ENCODE results near the gene THAP8. TPM values are rescaled to one million over a fixed set of nuclear protein-coding genes. Genes with fewer than 3 reads are reported as not detected.

THAP8 gene
- total and polyA plus RNA-seq, 4 donors, result 1.8 to 4.1 (median 3.3) TPM

GRCh38 chr19:35996777-35997176 lies 57.3 kb downstream of the THAP8 start:
- ATAC-seq (ENCODE audit: low FRiP score) (no peak), DNase-seq (no peak)
- Histone ChIP-seq H3K36me3 (ENCODE audit: control insufficient read depth in 1 of 2, insufficient read depth in 2 of 2, low read length in 1 of 2) (peaks cover 0 to 4% of the 10 kb centered on the region in 2 donors), H3K27ac (ENCODE audit: low read depth in 1 of 2, low read length in 2 of 2) (no peak overlapping the region), H3K27me3 (ENCODE audit: control insufficient read depth in 1 of 2, insufficient read depth in 2 of 2, low read length in 1 of 2) (no peaks in the 10 kb centered on the region), H3K4me3 (ENCODE audit: low read length in 2 of 2) (no peak overlapping the region), H3K9me3 (ENCODE audit: control insufficient read depth, low read length) (no peaks in the 10 kb centered on the region), H3K4me1 (ENCODE audit: control insufficient read depth in 1 of 2, insufficient read depth in 2 of 2, low read length in 2 of 2) (no peaks in the 10 kb centered on the region)
- 92% methylated on average over 8 of the region's 8 CpGs for WGBS, 2 donors
- intact Hi-C loops (cut with DNase I), result loop anchor here (5.0 kb wide), 2 partner anchors 56 to 121 kb away; partner anchors contain the start of genes TBCB (in 1 of the 2), THAP8 (in 1 of the 2) and WDR62 (in 1 of the 2)

- no peaks in the 10 kb centered on the region for H3K27me3 ChIP-seq (ENCODE audit: control insufficient read depth in 1 of 2, insufficient read depth in 2 of 2, low read length in 1 of 2)
- H3K4me1 ChIP-seq (ENCODE audit: control insufficient read depth in 1 of 2, insufficient read depth in 2 of 2, low read length in 2 of 2), result no peaks in the 10 kb centered on the region
- DNase-seq, result peak; percentile 98 to 99
- peak within 1 kb of the TSS; percentile 76 for H3K4me3 ChIP-seq (ENCODE audit: low read length in 2 of 2)
- ATAC-seq (ENCODE audit: low FRiP score), result peak; percentile 95
- H3K9me3 ChIP-seq (ENCODE audit: control insufficient read depth, low read length), result no peaks in the 10 kb centered on the region
- peak within 1 kb of the TSS in 1 of 2 donors; percentile 45 for H3K27ac ChIP-seq (ENCODE audit: low read depth in 1 of 2, low read length in 2 of 2)
- intact Hi-C loops (cut with DNase I), result loop anchor here (5.0 kb wide), 2 partner anchors 57 to 122 kb away; partner anchors contain the start of genes TBCB (in 1 of the 2), THAP8 (in 1 of the 2) and WDR62 (in 1 of the 2)
- WGBS, 2 donors, result 0% methylated on average over 75 to 97 of the region's 97 CpGs
- no peaks in the 10 kb centered on the region for H3K36me3 ChIP-seq (ENCODE audit: control insufficient read depth in 1 of 2, insufficient read depth in 2 of 2, low read length in 1 of 2)
These were observed 58.8 kb downstream of the THAP8 start, which contains the start of gene SDHAF1 for GRCh38 chr19:35995048-35995993. TSS of gene SDHAF1 (plus strand) at chr19:35995188. CDS start at chr19:35995275, 87 bp downstream.

- Histone ChIP-seq H3K27me3 (ENCODE audit: control insufficient read depth in 1 of 2, insufficient read depth in 2 of 2, low read length in 1 of 2) (no peaks in the 10 kb centered on the region), H3K36me3 (ENCODE audit: control insufficient read depth in 1 of 2, insufficient read depth in 2 of 2, low read length in 1 of 2) (no peaks in the 10 kb centered on the region), H3K9me3 (ENCODE audit: control insufficient read depth, low read length) (no peaks in the 10 kb centered on the region), H3K27ac (ENCODE audit: low read depth in 1 of 2, low read length in 2 of 2) (no peak overlapping the region), H3K4me3 (ENCODE audit: low read length in 2 of 2) (peak overlapping the region in 1 of 2 donors; percentile 76), H3K4me1 (ENCODE audit: control insufficient read depth in 1 of 2, insufficient read depth in 2 of 2, low read length in 2 of 2) (no peaks in the 10 kb centered on the region)
- WGBS, 2 donors, result 21 to 27% methylated on average over 49 of the region's 49 CpGs
- ATAC-seq (ENCODE audit: low FRiP score) (no peak), DNase-seq (peak; percentile 55 to 84)
- intact Hi-C loops (cut with DNase I), result loop anchor here in 1 of 2 donors (5.0 kb wide), 1 partner anchor 58 kb away; the partner anchor contains the start of genes THAP8 and WDR62
These were observed 60.0 kb downstream of the THAP8 start for GRCh38 chr19:35993923-35994598.

- Histone ChIP-seq H3K9me3 (ENCODE audit: control insufficient read depth, low read length) (no peaks in the 10 kb centered on the region), H3K4me3 (ENCODE audit: low read length in 2 of 2) (no peak overlapping the region), H3K27ac (ENCODE audit: low read depth in 1 of 2, low read length in 2 of 2) (no peak overlapping the region), H3K36me3 (ENCODE audit: control insufficient read depth in 1 of 2, insufficient read depth in 2 of 2, low read length in 1 of 2) (no peaks in the 10 kb centered on the region), H3K4me1 (ENCODE audit: control insufficient read depth in 1 of 2, insufficient read depth in 2 of 2, low read length in 2 of 2) (no peaks in the 10 kb centered on the region), H3K27me3 (ENCODE audit: control insufficient read depth in 1 of 2, insufficient read depth in 2 of 2, low read length in 1 of 2) (no peaks in the 10 kb centered on the region)
- 88 to 94% methylated on average over 8 of the region's 8 CpGs for WGBS, 2 donors
- ATAC-seq (ENCODE audit: low FRiP score) (no peak), DNase-seq (no peak)
- intact Hi-C loops (cut with DNase I), result loop anchor here in 1 of 2 donors (5.0 kb wide), 1 partner anchor 59 kb away; the partner anchor contains the start of genes THAP8 and WDR62
These were observed 60.9 kb downstream of the THAP8 start for GRCh38 chr19:35992907-35993765.

GRCh38 chr19:35991731-35992450 lies 62.2 kb downstream of the THAP8 start:
- no peaks in the 10 kb centered on the region for H3K36me3 ChIP-seq (ENCODE audit: control insufficient read depth in 1 of 2, insufficient read depth in 2 of 2, low read length in 1 of 2)
- H3K9me3 ChIP-seq (ENCODE audit: control insufficient read depth, low read length), result no peaks in the 10 kb centered on the region
- intact Hi-C loops (cut with DNase I), result loop anchor here in 1 of 2 donors (5.0 kb wide), 1 partner anchor 60 kb away; the partner anchor contains the start of genes THAP8 and WDR62
- ATAC-seq (ENCODE audit: low FRiP score), result no peak
- H3K27ac ChIP-seq (ENCODE audit: low read depth in 1 of 2, low read length in 2 of 2), result no peak overlapping the region
- H3K4me3 ChIP-seq (ENCODE audit: low read length in 2 of 2), result no peak overlapping the region
- H3K27me3 ChIP-seq (ENCODE audit: control insufficient read depth in 1 of 2, insufficient read depth in 2 of 2, low read length in 1 of 2), result no peaks in the 10 kb centered on the region
- H3K4me1 ChIP-seq (ENCODE audit: control insufficient read depth in 1 of 2, insufficient read depth in 2 of 2, low read length in 2 of 2), result no peaks in the 10 kb centered on the region
- DNase-seq, result no peak
- 79 to 80% methylated on average over 7 of the region's 7 CpGs for WGBS, 2 donors

GRCh38 chr19:35990771-35991730 lies 63.0 kb downstream of the THAP8 start:
- Histone ChIP-seq H3K27ac (ENCODE audit: low read depth in 1 of 2, low read length in 2 of 2) (no peak overlapping the region), H3K4me3 (ENCODE audit: low read length in 2 of 2) (no peak overlapping the region), H3K27me3 (ENCODE audit: control insufficient read depth in 1 of 2, insufficient read depth in 2 of 2, low read length in 1 of 2) (no peaks in the 10 kb centered on the region), H3K9me3 (ENCODE audit: control insufficient read depth, low read length) (no peaks in the 10 kb centered on the region), H3K4me1 (ENCODE audit: control insufficient read depth in 1 of 2, insufficient read depth in 2 of 2, low read length in 2 of 2) (no peaks in the 10 kb centered on the region), H3K36me3 (ENCODE audit: control insufficient read depth in 1 of 2, insufficient read depth in 2 of 2, low read length in 1 of 2) (no peaks in the 10 kb centered on the region)
- WGBS, 2 donors, result 79 to 80% methylated on average over 10 of the region's 10 CpGs
- ATAC-seq (ENCODE audit: low FRiP score) (no peak), DNase-seq (no peak)
- intact Hi-C loops (cut with DNase I), result loop anchor here in 1 of 2 donors (5.0 kb wide), 1 partner anchor 61 kb away; the partner anchor contains the start of genes THAP8 and WDR62

- Histone ChIP-seq H3K27ac (ENCODE audit: low read depth in 1 of 2, low read length in 2 of 2) (no peak overlapping the region), H3K36me3 (ENCODE audit: control insufficient read depth in 1 of 2, insufficient read depth in 2 of 2, low read length in 1 of 2) (no peaks in the 10 kb centered on the region), H3K27me3 (ENCODE audit: control insufficient read depth in 1 of 2, insufficient read depth in 2 of 2, low read length in 1 of 2) (no peaks in the 10 kb centered on the region), H3K9me3 (ENCODE audit: control insufficient read depth, low read length) (no peaks in the 10 kb centered on the region), H3K4me1 (ENCODE audit: control insufficient read depth in 1 of 2, insufficient read depth in 2 of 2, low read length in 2 of 2) (no peaks in the 10 kb centered on the region), H3K4me3 (ENCODE audit: low read length in 2 of 2) (no peak overlapping the region)
- no peak for DNase-seq
- WGBS, 2 donors, result 91 to 92% methylated on average over 4 of the region's 4 CpGs
- intact Hi-C loops (cut with DNase I), result loop anchor here in 1 of 2 donors (5.0 kb wide), 1 partner anchor 62 kb away; the partner anchor contains the start of genes THAP8 and WDR62
- ATAC-seq (ENCODE audit: low FRiP score), result no peak
These were observed 63.9 kb downstream of the THAP8 start for GRCh38 chr19:35990156-35990555.

Measured in aorta (tissue), 5 donors.